Stimulated activated CD8-positive, alpha-beta memory T cell treated with anti-CD3 and anti-CD28 coated beads, Interleukin-7, amount 100 ng/mL, for 1 hour (primary cell): ENCODE results near the gene MYO1H.
"Not testable (repeated sequence)": the region's sequence is repeated elsewhere in the genome, so short reads cannot be mapped to it uniquely, and the experiment has no call there.

Source experiments
- DNase-seq, 2 donors: peaks; one replicate each; pipeline ENCODE4 v3.0.0-alpha.2; 2020; ENCODE audit warnings: low read depth in 2 of 2

MYO1H gene

DNA sequence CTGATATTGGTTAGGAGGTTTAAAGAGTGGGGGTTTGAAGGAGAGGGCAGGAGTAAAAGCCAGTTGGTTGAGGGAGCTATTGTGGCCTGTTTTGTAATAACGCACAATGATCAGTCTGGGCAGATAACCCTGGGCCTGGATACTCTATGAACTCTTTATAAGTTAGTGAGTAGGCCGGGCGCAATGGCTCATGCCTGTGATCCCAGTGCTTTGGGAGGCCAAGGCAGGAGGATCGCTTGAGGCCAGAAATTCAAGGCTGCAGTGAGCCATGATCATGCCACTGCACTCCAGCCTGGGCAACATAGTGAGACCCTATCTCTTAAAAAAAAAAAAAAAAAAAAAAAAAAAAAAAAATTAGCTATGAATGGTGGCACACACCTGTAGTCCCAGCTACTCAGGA is 58.4 kb downstream of the MYO1H start:
- not testable (repeated sequence) for DNase-seq

DNA sequence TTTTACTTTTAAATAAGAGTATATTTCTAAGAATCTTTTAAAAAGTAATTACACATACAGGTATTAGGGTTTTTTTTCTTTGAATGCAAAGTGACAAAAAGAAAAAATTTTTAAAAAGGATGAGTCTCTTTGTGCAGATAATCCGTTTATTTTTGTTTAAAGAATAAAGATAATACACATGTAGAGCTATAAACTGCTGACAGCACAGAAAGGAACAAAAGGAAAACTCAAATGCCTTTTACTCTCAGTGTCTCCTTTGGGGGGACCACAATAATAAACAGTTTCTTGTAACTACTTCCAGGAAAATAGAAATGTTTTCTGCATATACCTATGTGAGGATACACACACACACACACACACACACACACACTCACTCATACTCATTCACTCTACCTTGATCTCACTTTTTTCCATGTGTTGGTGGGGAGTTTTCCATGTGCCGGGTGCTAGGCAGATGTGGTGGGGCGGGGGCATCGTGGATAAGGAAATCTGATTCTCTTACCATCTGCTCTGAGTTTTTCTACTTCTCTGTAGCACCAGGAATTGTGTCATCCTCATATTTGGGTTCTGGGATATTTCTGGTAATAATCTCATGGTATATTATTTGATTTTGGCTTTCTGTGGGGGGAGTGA is 71.3 kb downstream of the MYO1H start:
- DNase-seq: no peak

- DNase-seq: no peak
These were observed 73.8 kb downstream of the MYO1H start for GRCh38 chr12:109421355-109422087.

GRCh38 chr12:109422251-109422650 is 74.6 kb downstream of the MYO1H start:
- no peak for DNase-seq

GRCh38 chr12:109423392-109423791 is 75.7 kb downstream of the MYO1H start:
- no peak for DNase-seq

- peak; percentile 54 to 56 for DNase-seq
These were observed 80.4 kb downstream of the MYO1H start for GRCh38 chr12:109428037-109428629.

GRCh38 chr12:109428804-109429203 is 81.1 kb downstream of the MYO1H start:
- DNase-seq: not testable (repeated sequence)

DNA sequence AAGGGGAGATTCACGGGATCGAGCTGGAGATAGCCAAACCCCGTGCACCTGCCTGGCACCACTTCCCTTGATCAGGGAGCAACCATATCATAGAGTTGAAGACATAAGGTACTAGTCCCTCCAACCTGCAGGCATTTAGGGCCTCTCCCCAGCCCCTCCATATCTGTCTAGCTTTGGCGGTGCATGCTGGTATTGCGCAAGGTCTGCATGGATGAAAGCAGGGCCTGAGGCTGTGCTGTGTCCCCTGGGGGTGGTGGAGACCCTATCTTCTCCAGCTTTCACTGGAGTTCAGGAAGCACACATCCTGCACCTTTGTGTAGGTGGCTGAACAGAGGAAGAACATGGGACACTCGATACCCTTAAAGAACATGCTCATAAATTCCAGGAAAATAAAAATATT is 82.5 kb downstream of the MYO1H start:
- DNase-seq: no peak

DNA sequence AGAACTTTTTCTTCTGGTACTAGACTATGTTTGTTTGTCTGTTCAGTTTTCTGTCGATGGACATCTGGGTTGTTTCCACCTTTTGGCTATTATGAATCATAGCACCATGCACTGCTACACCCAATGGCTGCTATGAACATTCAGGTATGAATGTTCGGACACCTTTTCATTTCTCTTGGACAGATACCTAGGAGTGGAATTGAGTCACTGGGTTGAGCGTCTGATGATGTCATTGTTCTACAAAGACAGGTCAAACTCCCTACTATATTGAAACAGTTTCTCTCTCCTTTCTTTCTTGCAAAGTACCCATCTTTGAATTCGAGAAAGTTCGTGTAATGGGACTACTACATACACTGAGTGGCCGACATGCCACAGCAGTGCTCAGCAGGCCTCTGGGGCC is 84.7 kb downstream of the MYO1H start:
- DNase-seq: no peak

DNA sequence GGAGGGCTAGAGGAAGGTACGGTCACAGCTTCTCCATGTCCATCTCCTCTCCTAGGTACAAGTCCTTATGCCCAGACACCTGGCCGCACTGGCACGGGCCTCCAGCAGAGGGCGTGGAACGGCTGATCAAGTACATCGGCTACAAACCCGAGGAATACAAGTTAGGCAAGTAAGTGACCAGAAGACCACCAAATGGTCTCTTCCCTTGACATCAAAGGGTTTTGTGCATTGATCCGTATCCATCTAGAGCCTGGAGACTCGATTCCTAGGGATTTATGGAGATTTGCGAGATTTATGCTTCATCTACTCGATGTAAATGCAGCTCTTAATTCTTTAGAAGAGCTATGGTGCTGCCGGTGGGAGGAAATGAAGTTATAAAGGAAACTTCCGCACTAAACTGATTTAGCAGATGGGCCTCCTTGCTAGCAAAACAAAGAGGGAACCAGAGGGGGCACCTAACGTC is 85.2 kb downstream of the MYO1H start:
- DNase-seq: peak; percentile 38 to 65

DNA sequence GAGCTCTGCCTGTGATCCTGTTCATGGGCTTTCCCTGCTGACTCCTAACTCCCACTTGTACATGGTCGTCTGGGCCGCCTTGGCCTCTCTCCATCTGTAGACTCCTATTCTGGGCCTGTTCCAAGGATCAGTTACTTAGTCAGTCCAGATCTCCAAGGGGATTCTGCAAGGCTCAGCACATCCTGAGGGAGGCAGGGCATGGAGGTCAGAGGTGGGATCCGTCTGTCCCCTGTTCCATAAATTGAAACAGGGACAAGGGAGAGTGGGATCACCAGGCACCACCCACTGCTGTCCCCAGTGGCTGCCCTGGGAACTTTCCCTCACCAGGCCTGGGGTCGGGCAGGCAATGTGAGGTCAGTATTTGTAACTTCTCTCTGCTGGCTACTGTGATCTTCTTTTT is 85.9 kb downstream of the MYO1H start:
- no peak for DNase-seq

DNA sequence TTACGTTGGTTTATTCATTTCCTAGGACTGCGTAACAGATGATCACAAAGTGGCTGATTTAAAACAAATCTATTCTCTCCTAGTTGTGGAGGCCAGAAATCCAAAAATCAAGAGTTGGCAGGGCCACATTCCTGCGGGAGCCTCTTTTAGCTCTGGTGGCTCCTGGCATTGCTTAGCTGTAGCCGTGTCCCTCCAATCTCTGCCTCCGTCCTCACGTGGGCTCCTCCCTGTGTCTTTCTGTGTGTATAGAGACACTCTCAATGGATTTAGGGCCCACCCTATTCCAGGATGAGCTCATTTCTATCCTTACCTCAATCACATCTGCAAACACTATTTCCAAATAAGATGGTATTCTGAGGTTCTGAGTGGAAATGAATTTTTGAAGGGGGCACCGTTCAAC is 86.9 kb downstream of the MYO1H start:
- no peak for DNase-seq

DNA sequence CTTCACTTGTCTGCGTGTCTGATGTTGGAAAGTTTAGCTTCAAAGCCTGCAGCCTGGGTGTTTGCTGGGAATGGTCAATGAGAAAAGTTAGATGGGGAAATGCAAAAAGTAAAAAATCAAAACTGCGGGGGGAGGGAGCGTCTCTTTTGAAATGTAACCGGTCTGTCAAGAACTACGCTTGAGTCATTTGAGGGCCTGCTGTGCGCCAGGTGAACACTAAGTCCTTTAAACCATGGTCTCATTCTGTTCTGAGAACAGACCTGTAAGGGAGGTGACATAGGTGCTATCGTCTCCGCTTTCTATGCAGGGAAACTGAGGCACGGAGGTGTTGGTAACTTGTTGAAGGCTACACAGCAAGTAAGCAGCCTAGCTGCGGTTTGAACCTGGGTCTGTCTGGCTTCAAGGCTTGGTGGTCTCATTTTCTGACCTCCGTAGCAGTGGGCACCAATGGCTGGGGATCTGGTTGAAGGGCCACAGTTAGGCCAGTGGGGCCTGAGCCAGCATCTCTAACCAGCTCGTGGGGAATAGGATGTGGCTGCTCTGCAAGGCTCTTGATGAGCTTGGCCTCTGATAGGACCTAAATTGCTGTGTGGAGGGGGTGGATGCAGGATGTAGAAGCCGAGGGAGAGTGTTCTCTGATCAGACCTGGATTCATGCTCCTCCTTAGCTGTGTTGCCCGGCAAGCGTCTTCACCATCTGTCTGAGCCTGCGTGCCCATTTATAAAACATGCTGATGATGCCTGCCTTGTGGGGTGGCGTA is 87.9 kb downstream of the MYO1H start:
- DNase-seq: no peak

- no peak for DNase-seq
These were observed 88.5 kb downstream of the MYO1H start for GRCh38 chr12:109436188-109436560.

GRCh38 chr12:109439181-109439580 is 91.5 kb downstream of the MYO1H start:
- DNase-seq: no peak

GRCh38 chr12:109439951-109440350 is 92.3 kb downstream of the MYO1H start:
- DNase-seq: not testable (repeated sequence)

- no peak for DNase-seq
These were observed 93.3 kb downstream of the MYO1H start for GRCh38 chr12:109440851-109441490.

GRCh38 chr12:109443794-109444193 is 96.1 kb downstream of the MYO1H start:
- DNase-seq: no peak

GRCh38 chr12:109444259-109444658 is 96.6 kb downstream of the MYO1H start:
- no peak for DNase-seq

- no peak for DNase-seq
These were observed 97.5 kb downstream of the MYO1H start for GRCh38 chr12:109445191-109445609.

DNA sequence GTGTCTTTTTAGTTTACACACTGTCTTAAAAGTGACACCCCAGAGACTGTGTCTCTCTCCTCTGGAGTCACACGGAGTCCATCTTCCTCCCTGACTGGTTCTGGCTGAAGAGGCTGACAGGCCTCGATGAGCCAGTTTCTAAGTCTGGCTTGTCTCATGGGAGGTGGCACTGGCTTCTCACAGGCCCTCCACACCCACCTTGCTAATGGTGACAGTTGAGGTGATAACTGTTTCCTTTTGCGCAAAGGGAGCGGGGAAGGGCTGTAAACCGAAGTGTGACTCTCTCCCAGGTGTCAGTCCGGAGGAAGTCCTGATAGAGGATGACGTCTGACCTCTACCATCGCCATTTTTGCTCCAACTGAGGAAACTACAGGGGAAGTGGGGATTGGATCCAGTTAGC is 99.2 kb downstream of the MYO1H start:
- DNase-seq: no peak

DNA sequence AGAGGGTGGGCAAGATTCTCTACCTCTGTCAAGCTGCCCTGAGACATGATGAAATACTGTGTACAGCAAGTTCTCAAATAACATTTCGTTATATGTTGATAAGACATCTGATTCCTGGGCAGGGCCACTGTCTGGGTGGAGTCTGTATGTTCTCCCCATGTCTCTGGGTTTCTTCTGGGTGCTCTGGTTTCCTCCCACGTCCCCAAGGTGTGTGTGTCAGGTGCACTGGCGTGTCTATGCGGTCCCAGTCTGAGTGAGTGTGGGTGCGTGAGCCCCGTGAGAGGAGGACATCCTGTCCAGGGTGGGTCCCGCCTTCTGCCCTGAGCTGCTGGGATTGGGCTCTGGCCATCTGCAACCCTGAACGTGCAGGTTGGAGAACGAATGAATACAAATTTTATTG is 99.8 kb downstream of the MYO1H start:
- DNase-seq: no peak
